HG03558 (cell line): Measurements from ENCODE around the gene OR2D2.
A peak's percentile ranks its signal among the peaks of the same experiment; 100 is the strongest.
"Not testable (repeated sequence)": the region's sequence is repeated elsewhere in the genome, so short reads cannot be mapped to it uniquely, and the experiment has no call there.

ENCODE experiments used
- ATAC-seq: cut with Tn5 transposase; IDR thresholded peaks from one replicate; pipeline ENCODE4 v1.9.1; 2021; ENCODE audit warnings: moderate number of reproducible peaks; ENCODE audit not compliant: unreplicated experiment; ENCODE audit errors: extremely low read depth

The OR2D2 gene

GRCh38 chr11:6892400-6892799 lies at the start of gene OR2D2:
Gene OR2D2, minus strand, starts transcription at chr11:6892500. Its CDS starts 0 bp downstream, at chr11:6892500.
- no peak for ATAC-seq

DNA sequence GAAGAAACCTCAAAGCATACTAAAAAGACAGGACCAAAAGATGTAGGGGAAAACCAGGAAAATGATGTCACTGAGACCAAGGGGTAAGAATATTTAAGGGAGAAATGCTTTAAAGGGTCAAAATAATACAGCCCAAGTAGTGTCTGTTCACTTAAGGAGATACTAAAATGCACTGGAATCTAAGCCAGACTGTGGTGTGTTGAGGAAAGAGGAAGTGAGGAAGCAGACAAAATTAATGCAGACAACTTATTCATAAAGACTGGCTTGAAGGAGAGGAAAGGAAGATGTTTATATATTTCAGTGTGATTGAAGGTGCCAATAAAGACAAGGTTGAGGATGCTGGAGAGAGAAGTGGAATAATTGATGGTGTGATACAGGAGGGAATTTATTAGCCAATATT lies 49.7 kb upstream of the OR2D2 start:
- no peak for ATAC-seq

- ATAC-seq: no peak
These were observed 39.8 kb upstream of the OR2D2 start for GRCh38 chr11:6932145-6932544.

DNA sequence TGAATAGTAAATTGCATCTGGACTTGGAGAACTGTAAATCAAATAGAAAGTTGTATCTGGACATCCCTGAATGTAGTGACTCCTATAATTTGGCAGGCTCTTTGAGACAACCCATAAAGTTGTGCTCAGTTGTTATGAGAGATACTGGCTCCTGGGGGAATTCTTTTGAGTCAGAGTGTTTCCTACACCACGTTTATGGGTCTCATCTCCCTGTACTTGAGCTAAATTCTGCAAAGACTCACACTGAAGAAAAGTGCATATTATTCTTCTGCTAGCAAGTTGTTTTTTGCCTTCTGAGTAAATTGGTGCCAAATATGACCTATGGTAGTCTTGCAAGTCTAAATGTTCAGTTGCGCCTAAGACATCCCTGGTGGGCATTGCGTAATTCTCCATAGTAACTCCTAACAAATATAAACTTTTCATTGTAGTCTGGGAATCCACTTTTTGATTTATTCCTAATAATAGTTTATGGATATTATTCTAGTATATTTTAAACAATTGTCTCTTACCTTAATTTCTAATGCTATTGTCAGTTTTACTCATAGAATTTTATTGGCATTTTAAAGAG lies 38.9 kb upstream of the OR2D2 start:
- no peak for ATAC-seq

DNA sequence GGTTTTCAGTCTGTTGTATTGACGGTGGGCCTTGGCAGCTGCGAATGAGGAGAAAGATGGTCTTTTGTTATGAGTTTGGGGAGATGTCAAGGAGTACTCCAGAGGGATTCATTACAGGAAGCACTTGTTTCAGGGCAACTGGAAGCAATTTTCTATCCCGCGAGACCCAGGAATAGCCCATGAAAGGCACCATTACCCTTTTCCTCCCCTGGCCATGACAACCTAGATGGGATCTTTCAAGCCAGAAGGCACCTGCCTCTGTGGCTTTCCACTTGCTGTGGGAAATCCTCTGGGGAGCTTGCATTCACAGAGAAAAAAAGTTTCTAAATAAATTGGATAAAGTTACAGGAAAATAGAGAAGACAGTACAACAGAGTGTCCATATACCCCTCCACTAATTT lies 36.6 kb upstream of the OR2D2 start:
- no peak for ATAC-seq

DNA sequence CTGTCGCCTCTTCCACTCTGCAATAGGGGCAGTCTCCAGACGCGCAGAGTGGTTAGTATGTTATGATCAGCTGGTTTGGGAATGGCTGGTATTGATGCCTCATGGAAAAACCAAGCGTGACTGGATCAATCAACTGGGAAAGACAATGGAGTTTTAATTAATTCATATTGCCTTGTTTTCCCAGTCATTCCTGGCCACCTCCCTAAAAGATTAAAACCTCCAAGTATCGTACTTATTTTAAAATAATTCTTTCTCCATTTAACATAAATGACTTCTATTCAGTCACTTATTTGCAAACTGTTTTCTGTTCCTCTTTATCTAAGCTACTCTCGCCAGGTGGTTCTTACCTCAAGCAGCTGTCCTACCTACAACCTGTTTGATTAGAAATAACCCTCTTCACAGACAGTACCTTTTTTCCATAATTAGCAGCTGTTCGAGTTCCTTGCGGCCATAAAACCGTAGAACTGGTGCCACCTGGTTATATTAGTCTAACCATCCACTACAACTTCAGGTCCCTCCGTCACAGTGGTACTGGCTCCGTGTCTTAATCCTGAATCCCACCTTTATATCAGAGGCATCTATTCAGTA lies 34.8 kb upstream of the OR2D2 start:
- ATAC-seq: peak; percentile 51

DNA sequence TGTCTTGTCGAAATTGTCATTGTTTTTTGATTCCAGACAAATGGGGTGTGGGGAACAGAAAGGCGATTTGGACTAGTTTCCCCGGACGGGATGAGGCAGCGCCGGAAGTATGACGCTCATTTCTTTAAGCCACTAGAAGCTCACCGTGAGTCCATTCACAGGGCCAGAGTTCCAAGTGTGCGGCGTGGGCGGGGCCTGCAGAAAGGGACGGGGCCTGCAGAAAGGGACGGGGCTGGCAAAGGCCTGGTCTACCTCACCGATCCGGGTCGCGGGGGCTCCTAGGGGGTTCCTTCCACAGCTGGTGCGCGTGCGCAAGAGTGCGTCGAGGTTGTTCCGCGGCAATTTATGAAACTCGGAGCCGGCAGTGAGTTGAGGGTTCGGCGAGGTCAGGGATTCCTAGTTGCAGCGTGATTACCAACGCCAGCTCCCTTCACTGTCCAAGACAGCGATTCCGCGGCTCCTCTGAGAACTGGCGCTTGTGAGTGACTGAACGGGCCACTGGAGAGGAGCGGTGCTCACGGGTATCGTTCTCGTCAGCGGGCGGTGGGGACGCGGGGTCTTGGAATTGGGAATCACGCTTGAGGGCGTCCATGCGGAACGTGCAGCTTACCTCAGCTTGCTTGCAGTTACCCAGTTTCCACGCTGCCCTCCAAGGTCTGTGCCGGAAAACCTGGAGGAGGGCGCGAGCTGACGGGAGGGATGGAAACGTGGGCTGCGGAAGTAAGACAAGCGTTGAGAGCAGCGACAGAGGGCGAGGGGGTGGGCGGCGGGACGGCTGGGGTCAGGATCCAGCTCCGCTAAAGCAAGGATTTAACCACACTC lies 34.1 kb upstream of the OR2D2 start, which contains the start of gene ZNF215:
Gene ZNF215, plus strand, starts transcription at position 219 of the 822 bp plus-strand sequence. CDS start 5,847 bp downstream, outside the sequence.
- ATAC-seq: peak; percentile 40

GRCh38 chr11:6925636-6926207 lies 33.4 kb upstream of the OR2D2 start:
- ATAC-seq: peak; percentile 2

DNA sequence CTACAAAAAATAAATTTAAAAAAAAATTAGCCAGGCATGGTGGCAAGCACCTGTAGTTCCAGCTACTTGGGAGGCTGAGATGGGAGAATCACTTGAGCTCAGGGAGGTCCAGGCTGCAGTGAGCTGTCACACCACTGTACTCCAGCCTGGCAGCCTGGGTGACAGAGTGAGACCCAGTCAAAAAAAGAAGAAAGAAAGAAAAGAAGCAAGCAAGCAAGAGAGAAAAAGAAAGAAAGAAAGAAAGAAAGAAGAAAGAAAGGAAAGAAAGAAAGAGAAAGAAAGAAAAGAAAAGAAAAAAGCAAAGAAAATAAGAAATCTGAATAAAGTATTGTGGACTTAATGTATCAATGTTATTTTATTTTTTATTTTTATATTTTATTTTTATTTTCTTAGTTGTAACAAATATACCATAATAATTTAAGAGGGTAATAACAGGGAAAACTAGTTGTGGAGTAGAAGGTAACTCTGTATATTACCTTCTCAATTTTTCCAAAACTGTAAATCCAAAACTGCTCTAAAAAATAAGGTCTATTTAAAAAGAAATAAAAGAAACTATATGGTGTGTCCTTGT lies 32.8 kb upstream of the OR2D2 start:
- ATAC-seq: no peak

- no peak for ATAC-seq
These were observed 28.4 kb upstream of the OR2D2 start, which contains the start of gene OR2D3 for GRCh38 chr11:6920702-6921101. Gene OR2D3, plus strand, starts transcription at chr11:6921002. Its CDS starts 0 bp downstream, at chr11:6921002.

GRCh38 chr11:6919698-6920097 lies 27.4 kb upstream of the OR2D2 start:
- ATAC-seq: no peak

DNA sequence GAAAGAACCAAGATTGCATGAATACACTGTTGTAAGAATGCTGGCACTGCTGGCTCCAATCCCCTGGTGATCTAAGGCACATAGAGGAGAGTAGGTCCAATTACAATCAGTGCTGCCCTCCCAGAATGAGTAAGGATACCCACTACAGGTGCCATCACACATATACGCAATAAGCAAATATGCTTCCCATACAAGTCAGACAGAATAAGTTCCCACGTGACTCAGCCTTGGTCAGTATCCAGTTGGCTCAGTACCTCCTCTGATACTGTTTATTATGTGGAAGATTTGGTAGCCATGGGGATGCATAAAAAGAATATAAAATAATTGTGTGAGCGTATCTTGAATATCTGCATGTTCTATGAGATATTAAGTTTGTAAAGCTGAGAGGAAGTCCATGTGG lies 19.6 kb upstream of the OR2D2 start:
- no peak for ATAC-seq

DNA sequence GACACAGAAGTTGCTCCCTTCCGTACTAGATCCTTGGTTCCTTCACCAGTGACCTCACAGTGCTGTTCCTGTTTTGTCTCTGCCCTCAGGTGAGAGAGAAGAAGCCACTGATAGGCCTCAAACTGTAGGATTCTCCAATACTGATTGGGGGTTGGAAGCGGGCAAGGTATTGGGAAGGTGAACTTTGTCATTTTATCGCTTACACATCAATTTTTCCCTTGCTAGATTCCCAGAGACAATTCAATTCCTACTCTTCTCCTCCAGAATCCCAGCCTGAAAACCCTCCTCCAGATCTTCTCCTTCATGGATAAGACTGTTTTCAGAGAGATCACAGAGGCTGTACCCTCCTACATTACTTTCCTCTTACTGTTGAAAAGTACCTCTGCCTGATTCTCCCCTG lies 19.1 kb upstream of the OR2D2 start:
- ATAC-seq: no peak

DNA sequence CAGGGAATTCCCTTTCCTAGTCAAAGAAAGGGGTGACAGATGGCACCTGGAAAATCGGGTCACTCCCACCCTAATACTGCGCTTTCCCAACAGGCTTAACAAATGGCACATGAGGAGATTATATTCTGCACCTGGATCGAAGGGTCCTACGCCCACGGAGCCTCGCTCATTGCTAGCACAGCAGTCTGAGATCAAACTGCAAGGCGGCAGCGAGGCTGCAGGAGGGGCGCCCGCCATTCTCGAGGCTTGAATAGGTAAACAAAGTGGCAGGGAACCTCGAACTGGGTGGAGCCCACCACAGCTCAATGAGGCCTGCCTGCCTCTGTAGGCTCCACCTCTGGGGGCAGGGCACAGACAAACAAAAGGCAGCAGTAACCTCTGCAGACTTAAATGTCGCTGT lies 12.5 kb upstream of the OR2D2 start:
- ATAC-seq: not testable (repeated sequence)

DNA sequence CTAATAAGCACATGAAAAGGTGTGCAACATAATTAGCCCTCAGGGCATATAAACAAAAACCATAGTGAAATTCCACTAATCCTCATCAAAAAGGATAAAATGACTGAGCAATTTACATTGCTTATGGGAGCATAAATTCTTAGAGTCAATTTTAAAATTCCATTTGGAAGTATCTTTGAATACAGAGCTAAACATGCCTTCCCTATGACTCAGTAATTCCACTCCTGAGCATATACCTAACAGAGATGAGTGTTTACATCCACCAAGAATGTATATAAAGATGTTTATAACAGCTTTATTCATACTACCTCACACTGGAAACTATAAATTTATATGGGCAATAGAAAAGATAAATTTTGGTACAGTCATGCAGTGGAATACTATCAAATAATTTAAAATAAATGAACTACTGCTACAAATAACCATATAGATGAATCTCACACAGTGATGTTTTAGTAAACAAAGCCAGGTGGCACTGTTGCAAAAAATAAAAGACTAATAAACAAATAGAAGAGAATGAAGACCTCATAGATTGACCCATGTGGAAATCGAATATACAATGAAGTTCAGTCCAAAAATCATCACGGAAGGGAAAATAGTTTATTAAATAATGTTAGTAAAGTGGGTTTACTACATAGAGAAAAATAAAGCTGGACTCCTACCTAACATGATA lies 8.2 kb upstream of the OR2D2 start:
- no peak for ATAC-seq

- no peak for ATAC-seq
These were observed 6.6 kb upstream of the OR2D2 start for GRCh38 chr11:6898911-6899310.

- peak; percentile 76 for ATAC-seq
These were observed 2.7 kb upstream of the OR2D2 start for GRCh38 chr11:6895010-6895409.

DNA sequence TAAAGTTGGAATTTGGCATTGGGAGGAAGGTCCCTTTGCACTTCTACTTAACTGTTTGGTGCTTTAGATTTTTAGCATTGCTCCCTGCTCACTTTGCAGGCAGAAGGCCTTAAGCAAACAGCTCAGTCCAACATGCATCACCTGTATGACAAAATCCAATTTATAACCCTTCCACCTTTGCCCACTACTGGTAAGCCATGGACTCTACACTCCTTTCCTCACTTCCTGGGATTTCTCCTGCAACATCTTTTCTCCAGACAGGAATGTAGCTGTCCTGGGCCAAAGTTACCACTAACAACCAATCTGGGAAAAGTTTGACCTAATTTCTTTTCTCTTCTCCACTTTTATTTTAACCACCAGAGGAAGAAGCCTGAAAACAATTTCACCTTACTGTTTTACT lies 1.8 kb upstream of the OR2D2 start:
- ATAC-seq: no peak

DNA sequence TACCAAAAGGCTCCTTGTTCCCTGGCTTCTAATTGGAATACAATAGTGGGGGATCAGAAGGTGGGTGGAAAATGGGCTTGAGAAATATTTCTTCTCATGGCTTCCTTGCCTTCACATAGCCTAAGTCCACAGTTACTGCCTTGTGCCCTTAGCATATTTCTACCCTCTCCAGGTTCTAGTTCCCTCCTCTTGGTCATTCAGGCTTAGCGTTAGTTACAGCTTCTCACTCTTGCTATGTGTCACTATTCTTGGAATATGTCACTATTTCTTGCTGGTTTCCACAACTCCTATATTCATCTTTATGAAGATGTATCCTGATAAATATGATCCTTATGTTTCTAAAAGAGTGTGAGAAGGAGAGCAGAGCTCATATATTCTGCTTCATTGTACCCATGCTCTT lies 2.5 kb downstream of the OR2D2 start:
- ATAC-seq: no peak

GRCh38 chr11:6888830-6889229 lies 3.5 kb downstream of the OR2D2 start:
- ATAC-seq: no peak
